ENCODE measurements around the gene ZNF132.

Gene ZNF132

GRCh38 chr19:58382997-58383603 is 56.9 kb downstream of the ZNF132 start:
- Histone ChIP-seq H3K79me2 (ENCODE audit: low read length) (peaks cover 47% of the 10 kb centered on the region), H4K20me1 (ENCODE audit: insufficient read depth, low read length) (peaks cover 8% of the 10 kb centered on the region), H3K4me1 (ENCODE audit: low read length) (peaks cover 30% of the 10 kb centered on the region), H3K9ac (ENCODE audit: low read length) (no peak overlapping the region), H3K4me3 (ENCODE audit: low read length) (no peak overlapping the region), H3K27me3 (ENCODE audit: low read depth, low read length) (no peaks in the 10 kb centered on the region), H2AFZ (ENCODE audit: low read depth, low read length) (no peak overlapping the region), H3K36me3 (replicated peaks; ENCODE audit: low read depth, low read length) (peaks cover 7% of the 10 kb centered on the region), H3K27ac (ENCODE audit: low read length) (no peak overlapping the region), H3K9me3 (ENCODE audit: insufficient read depth, low read length) (no peaks in the 10 kb centered on the region), H3K4me2 (ENCODE audit: low read length) (no peak overlapping the region)
- TF ChIP-seq EZH2phosphoT487 (IDR thresholded peaks at IDR 0.05; ENCODE audit: low read depth), result no peak
- TF ChIP-seq CTCF (IDR thresholded peaks at IDR 0.05; ENCODE audit: low read depth, low read length), result no peak

All from OCI-LY3 (cell line).